GM18517 (cell line): ENCODE results near the gene EVL.

Experiments
- ATAC-seq: cut with Tn5 transposase; IDR thresholded peaks from one replicate; pipeline ENCODE4 v1.9.1; 2021; ENCODE audit warnings: mild to moderate bottlenecking, moderate library complexity; ENCODE audit not compliant: unreplicated experiment

Gene EVL

DNA sequence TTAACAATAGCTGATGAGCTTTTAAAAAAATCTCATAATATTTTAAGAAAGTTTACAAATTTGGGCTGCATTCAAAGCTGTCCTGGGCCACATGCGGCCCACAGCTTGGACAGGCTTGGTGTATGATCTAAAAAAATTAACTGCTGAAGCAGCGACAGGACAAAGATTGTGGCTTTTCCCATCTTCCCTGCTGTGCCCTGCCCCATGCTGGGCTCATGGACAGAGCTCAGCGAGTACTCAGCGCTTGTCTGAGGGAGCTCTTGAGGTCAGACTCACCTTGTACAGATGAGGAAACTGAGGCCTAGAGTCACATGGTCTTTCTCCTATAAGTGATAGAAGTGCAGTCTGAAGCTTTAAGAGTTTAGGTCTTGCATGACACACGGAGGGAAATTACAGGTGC lies 15.0 kb downstream of the EVL start:
- no peak for ATAC-seq

DNA sequence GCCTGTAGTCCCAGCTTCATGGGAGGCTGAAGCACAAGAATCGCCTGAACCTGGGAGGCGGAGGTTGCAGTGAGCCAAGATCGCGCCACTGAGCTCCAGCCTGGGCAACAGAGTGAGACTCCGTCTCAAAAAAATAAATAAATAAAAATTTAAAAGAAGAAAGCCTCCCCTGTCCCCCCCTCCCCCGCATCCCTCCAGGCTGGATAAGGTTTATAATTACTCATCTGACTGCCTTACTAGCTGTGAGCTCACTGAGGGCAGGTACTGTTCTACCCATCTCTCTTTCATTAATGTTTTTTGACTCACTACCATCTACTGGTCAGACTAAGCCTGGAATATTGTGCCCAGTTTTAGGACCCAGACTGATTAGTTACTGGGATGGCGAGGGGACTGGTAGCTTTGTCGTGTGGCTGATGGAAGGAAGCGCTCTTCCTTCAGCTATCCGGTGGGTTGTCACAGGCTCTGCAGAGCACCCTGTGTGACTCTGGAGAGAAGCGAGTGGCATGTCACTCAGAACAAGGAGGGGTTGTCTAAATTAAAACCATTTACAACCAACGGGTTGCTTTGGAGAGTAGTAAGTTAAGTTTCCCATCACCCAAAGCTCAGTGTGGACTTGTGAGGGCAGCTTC lies 16.9 kb downstream of the EVL start:
- ATAC-seq = no peak

GRCh38 chr14:100082723-100083122 lies 17.5 kb downstream of the EVL start:
- ATAC-seq = no peak

- no peak for ATAC-seq
Observed at GRCh38 chr14:100083706-100084105, 18.5 kb downstream of the EVL start.

GRCh38 chr14:100084591-100084990 lies 19.4 kb downstream of the EVL start:
- ATAC-seq = no peak

GRCh38 chr14:100085462-100085861 lies 20.2 kb downstream of the EVL start:
- no peak for ATAC-seq

GRCh38 chr14:100086361-100086760 lies 21.1 kb downstream of the EVL start:
- ATAC-seq = no peak

- ATAC-seq = no peak
Observed at GRCh38 chr14:100088226-100088625, 23.0 kb downstream of the EVL start.

DNA sequence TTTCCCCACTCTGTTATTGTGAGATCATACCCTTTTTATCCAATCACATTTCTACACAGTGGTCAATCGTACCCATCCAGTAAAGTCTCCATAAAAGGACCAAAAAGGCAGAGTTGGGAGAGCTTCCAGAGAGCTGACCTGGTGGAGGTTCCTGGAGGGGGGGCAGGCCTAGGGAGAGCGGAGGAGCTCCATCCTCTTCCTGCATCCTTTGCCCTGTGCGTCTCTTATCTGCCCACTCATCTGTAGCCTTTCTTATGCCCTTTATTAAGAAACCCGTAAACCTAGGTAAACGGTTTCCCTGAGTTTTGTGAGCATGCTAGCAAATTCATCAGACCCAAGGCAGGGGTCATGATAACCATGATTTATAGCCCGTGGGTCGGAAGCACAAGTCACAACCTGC lies 26.2 kb downstream of the EVL start:
- no peak for ATAC-seq

- no peak for ATAC-seq
Observed at GRCh38 chr14:100092832-100093231, 27.6 kb downstream of the EVL start.

DNA sequence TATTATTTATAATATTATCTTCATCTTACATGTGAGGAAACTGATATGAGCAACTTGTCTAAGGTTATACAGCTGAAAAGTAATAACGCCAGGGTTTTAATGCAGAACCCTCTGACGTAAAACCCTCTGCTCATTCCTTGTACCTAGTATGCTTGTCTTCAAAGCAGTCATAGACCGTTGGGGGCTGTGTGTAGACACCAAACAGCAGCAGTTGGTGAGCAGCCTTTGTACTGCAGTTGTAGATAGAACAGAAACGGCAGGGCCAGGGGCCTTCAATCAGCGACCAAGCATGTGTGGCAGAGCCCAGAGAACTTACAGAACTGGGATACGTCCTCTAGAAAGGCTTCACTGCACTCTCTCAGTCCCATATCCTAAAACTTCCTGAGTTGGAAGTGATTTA lies 28.1 kb downstream of the EVL start:
- ATAC-seq = no peak

- ATAC-seq = no peak
Observed at GRCh38 chr14:100096656-100097055, 31.4 kb downstream of the EVL start.

- no peak for ATAC-seq
Observed at GRCh38 chr14:100098171-100098570, 32.9 kb downstream of the EVL start.

DNA sequence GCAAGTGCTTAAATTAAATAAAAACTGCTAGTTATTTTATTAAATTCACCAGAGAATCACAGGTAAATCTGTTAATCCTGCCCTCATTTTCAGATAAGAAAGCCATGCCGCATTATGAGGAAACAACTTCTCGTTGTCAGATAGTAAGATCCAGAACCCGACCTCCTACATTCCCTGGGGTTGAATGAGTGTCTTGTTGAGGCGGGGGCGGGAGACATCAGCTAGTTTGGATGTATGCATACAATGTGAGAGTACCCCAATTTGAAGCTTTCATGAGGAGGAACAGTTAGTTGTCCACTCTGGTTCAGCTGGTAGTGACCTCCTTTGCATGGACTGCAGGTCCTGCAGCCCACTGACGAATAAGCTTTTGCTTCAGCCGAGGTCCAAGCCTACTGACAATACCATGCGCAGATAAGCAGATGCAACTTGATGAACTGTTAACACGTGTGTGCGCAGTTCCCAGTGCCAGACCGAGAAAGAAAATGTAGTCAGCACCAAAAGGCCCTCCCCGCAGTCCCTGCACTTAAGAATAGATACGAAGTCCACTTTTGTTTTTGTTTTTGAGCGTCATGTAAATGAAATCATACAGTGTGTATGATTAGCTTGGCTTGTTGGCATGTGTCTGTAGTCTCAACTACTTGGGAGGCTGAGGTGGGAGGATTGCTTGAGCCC lies 34.9 kb downstream of the EVL start:
- ATAC-seq = no peak

DNA sequence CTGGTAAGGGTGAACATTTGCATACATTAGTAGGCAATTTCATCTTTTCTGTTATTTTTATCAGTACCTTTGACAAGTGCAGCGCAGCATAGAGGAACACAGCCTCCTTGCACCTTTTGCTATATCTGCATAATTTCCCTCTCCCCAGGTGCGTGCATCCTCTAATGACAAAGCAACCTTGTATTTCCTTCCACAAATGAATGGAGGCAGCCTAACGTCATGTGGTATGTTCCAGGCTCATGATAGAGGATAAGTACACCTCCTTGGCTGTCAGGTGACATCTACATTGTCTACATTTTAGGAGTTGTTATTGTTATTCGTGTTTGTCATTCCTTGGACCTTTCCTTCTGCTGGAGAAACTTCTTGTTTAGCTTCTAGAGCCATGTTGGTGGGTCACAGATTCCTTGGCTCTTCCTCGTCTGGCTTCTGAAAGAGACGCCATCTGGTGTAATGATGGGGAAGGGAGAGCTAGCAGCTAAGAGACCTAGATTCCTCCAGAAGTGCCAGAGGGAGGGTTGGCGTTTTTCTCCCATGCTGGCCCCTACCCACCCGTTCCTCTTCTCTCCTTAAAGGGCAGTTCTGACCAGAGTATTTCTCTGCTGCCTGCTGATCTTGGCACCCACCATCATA lies 37.0 kb downstream of the EVL start:
- no peak for ATAC-seq

DNA sequence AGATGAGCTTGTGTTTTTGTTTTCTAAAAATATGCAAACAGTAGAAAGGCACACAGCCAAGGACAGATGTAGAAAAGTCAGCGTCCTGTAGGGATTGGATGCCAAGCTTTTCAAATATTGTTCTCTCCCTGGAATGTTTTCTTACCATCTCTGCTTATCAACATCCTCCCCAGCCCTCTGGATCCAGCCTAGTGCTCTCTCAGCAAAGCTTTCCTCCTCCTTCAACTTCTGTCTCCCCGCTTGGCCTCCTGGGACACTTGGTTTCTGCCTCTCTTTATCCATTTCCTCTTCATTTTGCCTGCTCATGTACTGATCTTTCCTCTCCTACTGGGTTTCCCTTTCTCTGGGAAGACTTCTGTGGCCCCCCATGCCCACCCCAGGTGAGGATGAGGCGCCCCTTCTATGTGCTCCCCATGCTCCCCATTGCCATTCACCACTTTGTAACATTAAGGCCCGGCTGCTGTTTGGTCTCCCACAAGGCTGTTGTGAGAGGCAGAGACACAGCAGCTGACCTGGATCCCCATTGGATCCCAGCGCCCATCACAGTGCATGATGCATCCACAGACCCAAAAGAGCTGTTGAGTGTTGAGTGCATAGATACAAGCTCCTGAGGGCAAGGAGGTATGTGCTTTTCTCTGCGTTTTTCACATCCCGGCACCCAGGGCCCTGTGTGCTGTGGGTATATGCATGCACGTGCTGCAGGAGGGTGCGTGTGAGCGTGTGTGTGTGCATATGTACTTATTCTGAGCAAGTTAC lies 38.2 kb downstream of the EVL start:
- no peak for ATAC-seq

GRCh38 chr14:100104006-100104352 lies 38.8 kb downstream of the EVL start:
- ATAC-seq = no peak

DNA sequence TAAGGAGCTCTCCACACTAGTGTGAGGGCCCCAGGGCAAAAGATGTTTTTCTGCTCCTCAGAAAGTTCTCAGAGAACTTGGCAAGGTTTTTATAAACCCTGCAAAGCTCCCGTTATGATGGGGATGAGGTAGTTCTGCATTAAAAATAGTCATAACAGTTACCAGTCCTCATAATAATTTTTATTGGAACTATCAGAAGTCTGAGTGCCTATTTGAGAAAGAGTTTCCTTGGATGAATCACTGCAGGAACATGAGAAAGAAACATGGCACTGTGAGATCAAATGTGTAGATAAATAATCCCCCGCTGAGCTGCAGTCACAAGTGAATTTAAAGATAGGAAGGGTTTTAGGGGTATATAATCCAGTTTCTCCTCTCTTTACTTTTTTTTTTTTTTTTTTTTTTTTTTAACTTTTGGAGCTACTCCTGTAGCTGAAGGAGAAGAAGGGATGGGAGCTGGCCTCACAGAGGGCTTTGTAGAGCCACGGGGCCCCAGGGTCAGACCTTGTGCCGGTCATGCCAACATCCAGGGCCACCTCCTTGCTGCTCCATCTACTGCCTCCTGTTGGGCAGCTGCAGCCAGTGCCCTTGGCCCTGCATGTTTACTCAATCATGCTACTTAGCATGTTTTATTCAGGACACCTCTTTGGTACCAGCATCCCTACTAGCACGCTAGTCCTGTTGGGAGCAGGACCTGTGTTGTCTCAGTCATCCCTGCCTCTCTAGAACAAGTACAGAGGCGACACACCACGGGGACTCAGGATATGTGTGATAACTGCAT lies 39.5 kb downstream of the EVL start:
- no peak for ATAC-seq

- no peak for ATAC-seq
Observed at GRCh38 chr14:100105357-100106169, 40.3 kb downstream of the EVL start.
